Epithelial cell of esophagus (primary cell): ENCODE measurements around the gene CCDC127.

ENCODE experiments used
- DNase-seq: peaks from one replicate; pipeline ENCODE4 v3.0.0; 2010; ENCODE audit warnings: low read depth
- H3K4me3 ChIP-seq: 2 replicates; pipeline ENCODE4 v1.5.1; 2011; ENCODE audit warnings: mild to moderate bottlenecking, low read length, control low read depth
- TF ChIP-seq, protein P1 (sequence below): IDR thresholded peaks from 2 replicates; pipeline ENCODE4 v1.5.1; 2011; ENCODE audit warnings: low read depth, mild to moderate bottlenecking, low read length, control low read depth, inconsistent platforms; ENCODE audit not compliant: insufficient read depth; ENCODE audit errors: missing control alignments

The CCDC127 gene

DNA sequence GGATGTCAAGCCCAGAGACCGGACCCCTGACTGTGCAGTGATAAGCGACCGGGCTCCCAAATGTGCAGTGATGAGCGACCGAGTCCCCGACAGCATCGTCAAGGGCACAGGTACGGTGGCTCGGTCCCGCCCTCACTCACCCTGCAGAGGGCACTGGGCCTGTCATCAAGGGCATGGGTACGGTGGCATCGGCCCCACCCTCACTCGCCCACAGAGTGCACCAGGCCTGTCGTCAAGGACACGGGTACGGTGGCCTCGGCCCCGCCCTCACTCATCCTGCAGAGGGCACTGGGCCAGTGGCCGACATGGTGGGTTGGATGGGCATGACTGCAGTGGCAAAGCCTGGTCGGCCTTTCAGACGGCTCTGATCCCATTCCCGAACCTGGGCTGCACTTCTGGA is 36.4 kb downstream of the CCDC127 start:
- TF ChIP-seq, protein P1, sequence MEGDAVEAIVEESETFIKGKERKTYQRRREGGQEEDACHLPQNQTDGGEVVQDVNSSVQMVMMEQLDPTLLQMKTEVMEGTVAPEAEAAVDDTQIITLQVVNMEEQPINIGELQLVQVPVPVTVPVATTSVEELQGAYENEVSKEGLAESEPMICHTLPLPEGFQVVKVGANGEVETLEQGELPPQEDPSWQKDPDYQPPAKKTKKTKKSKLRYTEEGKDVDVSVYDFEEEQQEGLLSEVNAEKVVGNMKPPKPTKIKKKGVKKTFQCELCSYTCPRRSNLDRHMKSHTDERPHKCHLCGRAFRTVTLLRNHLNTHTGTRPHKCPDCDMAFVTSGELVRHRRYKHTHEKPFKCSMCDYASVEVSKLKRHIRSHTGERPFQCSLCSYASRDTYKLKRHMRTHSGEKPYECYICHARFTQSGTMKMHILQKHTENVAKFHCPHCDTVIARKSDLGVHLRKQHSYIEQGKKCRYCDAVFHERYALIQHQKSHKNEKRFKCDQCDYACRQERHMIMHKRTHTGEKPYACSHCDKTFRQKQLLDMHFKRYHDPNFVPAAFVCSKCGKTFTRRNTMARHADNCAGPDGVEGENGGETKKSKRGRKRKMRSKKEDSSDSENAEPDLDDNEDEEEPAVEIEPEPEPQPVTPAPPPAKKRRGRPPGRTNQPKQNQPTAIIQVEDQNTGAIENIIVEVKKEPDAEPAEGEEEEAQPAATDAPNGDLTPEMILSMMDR = no peak
- DNase-seq = no peak
- H3K4me3 ChIP-seq = no peak overlapping the region

DNA sequence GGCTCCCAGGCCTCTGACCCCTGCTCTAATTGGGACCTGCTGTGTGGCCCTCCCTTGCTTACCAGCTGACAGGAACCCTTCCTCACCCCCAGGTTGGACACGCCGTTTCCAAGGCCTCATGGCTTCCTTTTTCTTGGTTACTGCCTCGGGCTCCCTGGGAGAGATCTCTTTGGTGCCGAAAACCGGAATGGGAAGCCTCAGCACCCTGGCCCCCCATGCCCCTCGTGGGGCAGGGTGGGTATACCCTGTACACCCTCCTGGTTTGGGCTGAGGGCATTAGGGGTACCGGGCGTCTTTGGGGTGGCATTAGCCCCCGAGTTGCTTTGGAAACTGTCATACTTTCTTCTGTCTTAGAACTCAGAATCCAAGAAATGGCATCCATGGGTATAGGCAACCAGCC is 36.8 kb downstream of the CCDC127 start:
- no peak overlapping the region for H3K4me3 ChIP-seq
- no peak for DNase-seq
- TF ChIP-seq, protein P1 = no peak

DNA sequence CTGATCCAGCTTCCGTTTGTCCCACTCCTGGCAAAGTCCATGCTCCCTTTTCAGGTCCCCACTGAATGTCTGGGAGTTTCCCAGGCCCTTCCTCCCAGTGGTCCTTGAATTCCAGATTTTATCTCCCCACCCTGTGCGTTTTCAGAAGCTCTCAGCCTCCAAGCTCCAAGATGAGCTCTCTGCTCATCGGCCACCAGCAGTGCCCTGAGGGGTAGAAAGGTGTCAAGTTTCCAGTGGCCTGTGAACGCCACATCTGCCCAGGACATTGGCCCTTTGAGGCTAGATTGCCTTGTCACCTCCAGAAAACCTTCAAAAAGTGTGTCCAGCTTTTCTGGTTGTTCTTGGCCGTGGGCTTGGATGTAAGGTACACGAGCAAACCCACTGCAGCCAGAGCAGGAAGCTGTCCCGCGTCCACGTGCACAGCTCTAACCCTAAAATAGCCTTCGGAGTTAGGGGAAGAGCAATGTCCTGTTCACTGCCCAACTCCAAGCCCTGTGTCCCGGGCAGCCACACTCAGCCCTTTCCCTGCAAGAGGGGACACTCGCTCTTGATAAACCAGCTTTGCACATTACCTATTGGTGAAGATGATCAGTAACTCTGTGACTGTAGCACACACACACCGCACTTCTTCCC is 37.6 kb downstream of the CCDC127 start:
- no peak overlapping the region for H3K4me3 ChIP-seq
- DNase-seq = no peak
- TF ChIP-seq, protein P1 = no peak

DNA sequence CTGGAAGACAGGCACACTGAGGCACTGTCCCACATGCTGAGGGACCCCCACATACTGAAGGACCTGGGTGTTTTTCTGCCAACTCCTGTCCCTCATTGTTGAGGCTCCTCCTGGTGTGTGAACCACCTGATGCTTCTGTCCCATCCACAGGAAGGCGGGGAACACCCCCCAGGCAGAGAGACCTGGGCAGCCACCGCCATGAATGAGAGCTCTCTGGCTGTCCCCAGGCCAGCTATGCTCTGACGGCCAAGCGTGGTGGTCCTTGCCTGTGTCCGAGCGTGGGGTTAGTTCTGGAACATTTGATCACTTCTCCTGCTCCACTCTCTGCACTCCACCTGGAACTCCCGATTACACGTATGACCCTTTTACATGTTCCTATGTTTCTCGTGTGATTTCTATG is 38.6 kb downstream of the CCDC127 start:
- TF ChIP-seq, protein P1 = no peak
- H3K4me3 ChIP-seq = no peak overlapping the region
- no peak for DNase-seq

DNA sequence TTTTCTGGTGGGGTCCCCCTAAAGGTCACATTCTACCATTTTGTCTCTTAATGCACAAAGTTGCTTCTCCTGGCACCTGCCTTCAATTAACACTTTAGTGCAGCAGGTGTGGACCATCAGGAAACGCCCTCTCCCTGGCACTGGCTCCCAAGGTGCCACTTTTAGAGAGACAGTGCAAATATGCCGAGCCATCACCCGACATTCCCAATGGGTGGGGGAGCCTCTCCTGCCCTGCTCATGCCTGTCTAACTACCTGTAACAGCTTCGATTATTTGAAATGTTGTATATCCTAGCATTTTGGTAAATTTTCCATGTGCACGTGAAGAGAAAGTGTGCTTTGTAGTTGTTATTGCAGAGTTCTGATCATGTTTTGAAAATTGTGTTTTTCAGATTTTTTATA is 39.8 kb downstream of the CCDC127 start:
- TF ChIP-seq, protein P1 = no peak
- H3K4me3 ChIP-seq = no peak overlapping the region
- no peak for DNase-seq

DNA sequence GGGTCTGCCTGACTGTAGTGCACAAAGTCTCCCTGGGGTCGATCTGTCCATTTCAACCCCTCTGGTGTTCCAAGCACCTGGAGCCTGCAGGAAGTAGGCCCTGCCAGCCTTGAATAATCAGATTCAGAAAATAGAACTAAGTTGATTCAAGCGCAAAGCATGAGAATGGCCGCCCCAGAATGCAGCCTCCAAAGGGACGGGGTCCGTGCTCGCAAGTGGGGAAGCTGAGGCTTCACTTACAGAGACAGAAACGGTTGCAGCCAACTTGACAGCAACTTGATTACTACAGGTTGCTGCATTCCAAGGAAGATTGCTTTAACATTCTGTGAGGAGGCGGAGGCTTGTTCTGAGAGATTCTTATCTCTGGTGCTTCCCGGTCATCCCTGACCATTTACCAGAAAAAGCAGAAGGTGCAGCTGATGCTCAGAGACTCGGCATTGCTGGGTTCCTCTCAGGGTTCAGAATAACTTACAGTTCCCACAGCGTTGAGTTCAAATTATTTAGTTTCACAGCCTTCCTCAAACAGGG is 41.6 kb downstream of the CCDC127 start:
- DNase-seq = no peak
- H3K4me3 ChIP-seq = no peak overlapping the region
- TF ChIP-seq, protein P1 = no peak

DNA sequence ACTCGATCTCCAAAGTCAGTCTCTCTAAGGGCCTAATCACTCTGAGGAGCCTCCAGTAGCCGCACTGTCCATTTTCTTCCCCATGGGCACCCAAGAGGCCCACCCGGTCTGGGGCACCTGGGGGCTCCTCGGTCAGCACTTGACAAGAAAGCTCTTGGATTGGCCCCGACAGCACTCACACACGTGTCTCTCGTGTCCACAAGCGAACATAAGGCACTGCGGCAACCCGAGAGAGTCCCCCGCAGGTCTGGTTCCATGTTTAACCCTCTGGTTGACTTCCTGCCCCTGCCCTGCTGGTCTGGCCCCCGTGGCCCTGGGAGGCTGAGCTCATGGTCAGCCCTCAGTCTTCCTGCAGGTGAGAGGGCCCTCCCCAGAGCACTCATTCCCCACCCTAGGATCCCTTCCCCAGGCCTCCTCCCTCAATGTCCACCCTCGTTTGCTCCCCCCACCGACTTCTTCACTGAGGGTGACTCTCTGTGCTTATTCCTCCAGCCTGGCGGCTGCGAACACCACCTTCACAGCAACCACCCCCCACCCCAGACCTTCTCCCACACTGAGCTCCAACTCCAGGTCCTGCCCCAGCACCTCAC is 43.0 kb downstream of the CCDC127 start:
- no peak for DNase-seq
- TF ChIP-seq, protein P1 = no peak
- H3K4me3 ChIP-seq = no peak overlapping the region
